ENCODE measurements around the gene PER1.

PER1 gene

GRCh38 chr17:8188263-8188839, 36.1 kb upstream of the PER1 start:
- no peak for TF ChIP-seq MAX (IDR thresholded peaks at IDR 0.05; ENCODE audit: low read depth, low read length)
- TF ChIP-seq POLR2A (IDR thresholded peaks at IDR 0.05; ENCODE audit: extremely low read depth, insufficient read length) = no peak
- TF ChIP-seq MYC (IDR thresholded peaks at IDR 0.05; ENCODE audit: low read depth, low read length) = no peak
- no peak for TF ChIP-seq CTCF (IDR thresholded peaks at IDR 0.05; ENCODE audit: low read depth, low read length)
- no peak for DNase-seq (ENCODE audit: low read depth)
- peak overlapping the region; percentile 54 for H3K4me3 ChIP-seq (ENCODE audit: low read depth, low read length)

GRCh38 chr17:8187517-8188262, 35.5 kb upstream of the PER1 start:
- peak; percentile 77 for TF ChIP-seq MAX (IDR thresholded peaks at IDR 0.05; ENCODE audit: low read depth, low read length)
- no peak; the same call in 1 of the 2 replicates for TF ChIP-seq MYC (IDR thresholded peaks at IDR 0.05; ENCODE audit: low read depth, low read length)
- DNase-seq (ENCODE audit: low read depth) = peak; percentile 97
- H3K4me3 ChIP-seq (ENCODE audit: low read depth, low read length) = peak overlapping the region; percentile 57

- peak; percentile 88 for DNase-seq (ENCODE audit: low read depth)
- TF ChIP-seq MYC (IDR thresholded peaks at IDR 0.05; ENCODE audit: low read depth, low read length) = no peak; the same call in 1 of the 2 replicates
- TF ChIP-seq POLR2A (IDR thresholded peaks at IDR 0.05; ENCODE audit: extremely low read depth, insufficient read length) = no peak
- TF ChIP-seq CTCF (IDR thresholded peaks at IDR 0.05; ENCODE audit: low read depth, low read length) = no peak
- peak overlapping the region; percentile 73 for H3K4me3 ChIP-seq (ENCODE audit: low read depth, low read length)
Measured at GRCh38 chr17:8186787-8187516, 34.7 kb upstream of the PER1 start.

GRCh38 chr17:8186446-8186786, 34.2 kb upstream of the PER1 start:
- TF ChIP-seq MYC (IDR thresholded peaks at IDR 0.05; ENCODE audit: low read depth, low read length) = no peak
- TF ChIP-seq CTCF (IDR thresholded peaks at IDR 0.05; ENCODE audit: low read depth, low read length) = no peak
- TF ChIP-seq POLR2A (IDR thresholded peaks at IDR 0.05; ENCODE audit: extremely low read depth, insufficient read length) = no peak
- no peak for TF ChIP-seq MAX (IDR thresholded peaks at IDR 0.05; ENCODE audit: low read depth, low read length)
- DNase-seq (ENCODE audit: low read depth) = no peak
- peak overlapping the region; percentile 73 for H3K4me3 ChIP-seq (ENCODE audit: low read depth, low read length)

GRCh38 chr17:8185582-8186445, 33.6 kb upstream of the PER1 start:
- no peak for TF ChIP-seq POLR2A (IDR thresholded peaks at IDR 0.05; ENCODE audit: extremely low read depth, insufficient read length)
- peak; percentile 57 for TF ChIP-seq MAX (IDR thresholded peaks at IDR 0.05; ENCODE audit: low read depth, low read length)
- TF ChIP-seq MYC (IDR thresholded peaks at IDR 0.05; ENCODE audit: low read depth, low read length) = peak; percentile 38
- DNase-seq (ENCODE audit: low read depth) = peak; percentile 74
- H3K4me3 ChIP-seq (ENCODE audit: low read depth, low read length) = peak overlapping the region; percentile 73

GRCh38 chr17:8176998-8177731, 25.0 kb upstream of the PER1 start:
- H3K4me3 ChIP-seq (ENCODE audit: low read depth, low read length) = peak overlapping the region; percentile 64
- DNase-seq (ENCODE audit: low read depth) = no peak
- TF ChIP-seq CTCF (IDR thresholded peaks at IDR 0.05; ENCODE audit: low read depth, low read length) (no peak), POLR2A (IDR thresholded peaks at IDR 0.05; ENCODE audit: extremely low read depth, insufficient read length) (no peak), MYC (IDR thresholded peaks at IDR 0.05; ENCODE audit: low read depth, low read length) (no peak), MAX (IDR thresholded peaks at IDR 0.05; ENCODE audit: low read depth, low read length) (no peak)

Measured in NB4 (cell line).